GM15510 (cell line): ENCODE results near the gene CPSF7.

ENCODE experiments used
- POLR2A ChIP-seq: IDR thresholded peaks from 3 replicates; pipeline ENCODE4 v1.6.1; 2011; ENCODE audit warnings: borderline replicate concordance; ENCODE audit not compliant: insufficient read length; ENCODE audit errors: extremely low read depth

Gene CPSF7

GRCh38 chr11:61406991-61407728, 22.6 kb downstream of the CPSF7 start:
- TF ChIP-seq POLR2A, result no peak

GRCh38 chr11:61406067-61406466, 23.7 kb downstream of the CPSF7 start:
- TF ChIP-seq POLR2A, result no peak

GRCh38 chr11:61404641-61405040, 25.1 kb downstream of the CPSF7 start:
- TF ChIP-seq POLR2A, result no peak

GRCh38 chr11:61404103-61404502, 25.7 kb downstream of the CPSF7 start:
- no peak for TF ChIP-seq POLR2A

GRCh38 chr11:61403658-61404057, 26.1 kb downstream of the CPSF7 start:
- TF ChIP-seq POLR2A, result no peak

- no peak for TF ChIP-seq POLR2A
Measured at GRCh38 chr11:61401573-61401972, 28.2 kb downstream of the CPSF7 start.

- TF ChIP-seq POLR2A, result no peak
Measured at GRCh38 chr11:61401173-61401572, 28.6 kb downstream of the CPSF7 start.

- TF ChIP-seq POLR2A, result no peak
Measured at GRCh38 chr11:61392981-61393595, 36.7 kb downstream of the CPSF7 start.

- no peak for TF ChIP-seq POLR2A
Measured at GRCh38 chr11:61390161-61390560, 39.6 kb downstream of the CPSF7 start.

- TF ChIP-seq POLR2A, result no peak
Measured at GRCh38 chr11:61384271-61385242, 45.2 kb downstream of the CPSF7 start.

GRCh38 chr11:61380884-61381283, 48.9 kb downstream of the CPSF7 start:
- TF ChIP-seq POLR2A, result no peak

GRCh38 chr11:61378713-61379313, 51.0 kb downstream of the CPSF7 start:
- TF ChIP-seq POLR2A, result no peak

- TF ChIP-seq POLR2A, result no peak
Measured at GRCh38 chr11:61377461-61378160, 52.2 kb downstream of the CPSF7 start.

- no peak for TF ChIP-seq POLR2A
Measured at GRCh38 chr11:61375761-61376108, 54.0 kb downstream of the CPSF7 start.
